Uterus (tissue), 4 donors: ENCODE results near the gene CASZ1. TPM values are rescaled to one million over a fixed set of nuclear protein-coding genes. Genes with fewer than 3 reads are reported as not detected.

Experiments
- DNase-seq, 2 donors: peaks; one replicate each; pipeline ENCODE4 v3.0.0-alpha.2; 2019 to 2020
- H3K27ac ChIP-seq, 2 donors: fragments of 200-600 bp; sonication (generic); 1 replicate in 1 of 2; 2 replicates in 1 of 2; pipeline ENCODE4 v1.5.1; 2016 to 2018
- H3K27me3 ChIP-seq, 2 donors: fragments of 200-600 bp; sonication (generic); one replicate each; pipeline ENCODE4 v1.5.1; 2018 to 2019; ENCODE audit warnings: control low read depth in 1 of 2
- H3K36me3 ChIP-seq, 2 donors: fragments of 200-600 bp; sonication (generic); one replicate each; pipeline ENCODE4 v1.5.1; 2019; ENCODE audit warnings: control low read depth in 1 of 2
- H3K4me1 ChIP-seq, 2 donors: fragments of 200-600 bp; sonication (generic); one replicate each; pipeline ENCODE4 v1.5.1; 2018 to 2019; ENCODE audit warnings: control low read depth in 1 of 2
- H3K4me3 ChIP-seq, 2 donors: fragments of 200-600 bp; sonication (generic); 1 replicate in 1 of 2; 2 replicates in 1 of 2; pipeline ENCODE4 v1.5.1; 2018 to 2019; ENCODE audit warnings: mild to moderate bottlenecking in 1 of 2
- H3K9me3 ChIP-seq, 2 donors: fragments of 200-600 bp; sonication (generic); one replicate each; pipeline ENCODE4 v1.5.1; 2019; ENCODE audit warnings: control low read depth in 1 of 2
- POLR2A ChIP-seq, 2 donors: fragments of 450-650 bp; IDR thresholded peaks; one replicate each; pipeline ENCODE4 v1.6.1; 2016; ENCODE audit warnings: antibody characterized with exemption in 2 of 2, mild to moderate bottlenecking in 1 of 2, moderate library complexity in 1 of 2
- intact Hi-C: fragments of 100-400 bp; cut with DNase I; formaldehyde crosslinking; loops from one replicate; pipeline ENCODE4 v1.15.1; 2023; ENCODE audit warnings: low total_unique reads
- total RNA-seq, 4 donors: library from RNA; depleted of rRNA in 3 of 4; stranded (reverse); fragments of >200 nt in 3 of 4; gene quantifications; one replicate each; pipeline versions ENCODE4 v1.1.0 to v1.2.4, GENCODE V29; 2014 to 2023
- TF ChIP-seq, protein P1 (sequence below), 4 experiments: fragments of 200-600 bp in 2 of 4; fragments of 450-650 bp in 2 of 4; sonication (generic) in 2 of 4; IDR thresholded peaks; one replicate each; pipeline ENCODE4 v1.5.1; 2016 to 2019; ENCODE audit warnings: antibody characterized with exemption in 4 of 4, mild to moderate bottlenecking in 2 of 4, moderate library complexity in 1 of 4
- donor health status: DM: yes; HTN: yes; CAD: no.

CASZ1 gene
- total RNA-seq, 4 donors from 2014 or later, result 0.59 to 49.2 (median 3.9) TPM

DNA sequence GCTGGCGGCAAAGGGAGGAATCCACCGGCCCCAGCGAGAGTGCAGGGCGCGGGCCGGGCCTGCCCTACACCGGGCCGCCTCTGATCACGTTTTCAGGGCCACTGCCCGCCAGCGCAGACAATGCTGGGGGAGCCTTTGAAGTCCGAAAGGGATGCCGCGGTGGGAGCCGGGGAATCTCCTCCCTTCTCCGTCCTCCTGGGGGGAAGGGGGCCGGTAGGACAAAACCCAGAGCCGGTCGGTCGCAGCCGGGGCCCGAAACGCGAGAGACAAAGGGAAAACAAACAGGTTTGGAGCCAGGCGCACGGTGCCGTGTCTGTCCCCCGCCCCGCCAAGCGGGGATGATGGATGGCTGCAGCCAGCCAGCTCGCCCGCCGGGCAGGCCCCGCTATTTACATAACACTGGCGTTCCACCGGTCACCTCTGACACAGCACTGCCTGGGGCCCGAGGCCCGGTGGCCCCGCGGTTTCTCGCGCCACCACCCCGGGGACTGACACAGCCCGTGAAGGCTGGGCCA is 92.0 kb downstream of the CASZ1 start:
- intact Hi-C loops, result no loop called here
- no peak overlapping the region for H3K27ac ChIP-seq
- no peak overlapping the region for H3K4me3 ChIP-seq
- no peaks in the 10 kb centered on the region for H3K27me3 ChIP-seq
- no peaks in the 10 kb centered on the region for H3K4me1 ChIP-seq
- H3K36me3 ChIP-seq, result no peaks in the 10 kb centered on the region
- no peaks in the 10 kb centered on the region for H3K9me3 ChIP-seq
- DNase-seq, result no peak
- TF ChIP-seq, protein P1, sequence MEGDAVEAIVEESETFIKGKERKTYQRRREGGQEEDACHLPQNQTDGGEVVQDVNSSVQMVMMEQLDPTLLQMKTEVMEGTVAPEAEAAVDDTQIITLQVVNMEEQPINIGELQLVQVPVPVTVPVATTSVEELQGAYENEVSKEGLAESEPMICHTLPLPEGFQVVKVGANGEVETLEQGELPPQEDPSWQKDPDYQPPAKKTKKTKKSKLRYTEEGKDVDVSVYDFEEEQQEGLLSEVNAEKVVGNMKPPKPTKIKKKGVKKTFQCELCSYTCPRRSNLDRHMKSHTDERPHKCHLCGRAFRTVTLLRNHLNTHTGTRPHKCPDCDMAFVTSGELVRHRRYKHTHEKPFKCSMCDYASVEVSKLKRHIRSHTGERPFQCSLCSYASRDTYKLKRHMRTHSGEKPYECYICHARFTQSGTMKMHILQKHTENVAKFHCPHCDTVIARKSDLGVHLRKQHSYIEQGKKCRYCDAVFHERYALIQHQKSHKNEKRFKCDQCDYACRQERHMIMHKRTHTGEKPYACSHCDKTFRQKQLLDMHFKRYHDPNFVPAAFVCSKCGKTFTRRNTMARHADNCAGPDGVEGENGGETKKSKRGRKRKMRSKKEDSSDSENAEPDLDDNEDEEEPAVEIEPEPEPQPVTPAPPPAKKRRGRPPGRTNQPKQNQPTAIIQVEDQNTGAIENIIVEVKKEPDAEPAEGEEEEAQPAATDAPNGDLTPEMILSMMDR (IDR thresholded peaks at IDR 0.05), result no peak
- TF ChIP-seq POLR2A (IDR thresholded peaks at IDR 0.05), result no peak

DNA sequence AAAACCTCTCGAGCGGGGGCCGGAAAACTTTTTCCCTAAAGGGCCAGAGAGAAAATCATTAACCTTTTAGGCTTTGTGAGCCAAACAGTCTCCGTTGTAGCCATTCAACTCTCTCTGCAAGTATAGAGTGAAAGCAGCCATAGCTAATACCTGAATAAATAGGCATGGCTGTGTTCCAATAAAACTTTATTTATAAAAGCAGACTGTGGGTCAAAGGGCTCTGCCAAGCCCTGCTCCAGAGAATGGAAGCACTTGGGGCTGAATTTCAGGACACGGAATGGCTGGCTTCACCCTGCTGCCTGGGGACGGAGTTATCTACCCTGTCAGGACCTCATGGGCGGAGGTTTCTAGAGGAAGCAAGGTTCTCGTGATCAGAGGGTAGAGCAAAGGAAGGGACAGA is 92.7 kb downstream of the CASZ1 start:
- DNase-seq, result no peak
- TF ChIP-seq, protein P1 (IDR thresholded peaks at IDR 0.05), result no peak
- no peak for TF ChIP-seq POLR2A (IDR thresholded peaks at IDR 0.05)
- H3K27ac ChIP-seq, result no peak overlapping the region
- no peaks in the 10 kb centered on the region for H3K9me3 ChIP-seq
- intact Hi-C loops, result no loop called here
- no peak overlapping the region for H3K4me3 ChIP-seq
- H3K4me1 ChIP-seq, result no peaks in the 10 kb centered on the region
- H3K27me3 ChIP-seq, result no peaks in the 10 kb centered on the region
- no peaks in the 10 kb centered on the region for H3K36me3 ChIP-seq

DNA sequence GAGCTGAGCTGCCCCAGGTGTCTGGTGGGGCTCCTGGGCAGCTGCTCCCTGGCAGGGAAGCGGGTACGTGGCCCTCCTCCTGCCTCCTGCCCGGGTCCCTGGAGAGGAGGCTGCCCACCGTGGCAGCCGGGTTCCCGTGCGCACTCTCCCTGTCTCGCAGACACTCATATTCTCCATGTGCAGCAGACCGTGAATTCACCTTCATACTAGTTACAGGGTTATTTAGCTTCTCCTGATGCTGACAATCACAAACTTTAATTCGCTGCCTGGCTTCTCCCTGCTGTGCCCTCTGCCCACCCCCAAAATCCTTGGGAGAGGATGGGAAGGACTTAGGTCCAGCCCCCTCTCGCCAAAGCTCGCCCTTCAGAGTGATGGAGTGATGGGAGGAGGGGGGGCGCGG is 95.3 kb downstream of the CASZ1 start:
- TF ChIP-seq POLR2A (IDR thresholded peaks at IDR 0.05), result no peak
- TF ChIP-seq, protein P1 (IDR thresholded peaks at IDR 0.05), result no peak
- H3K4me1 ChIP-seq, result peaks cover 0 to 2% of the 10 kb centered on the region in 2 donors

DNA sequence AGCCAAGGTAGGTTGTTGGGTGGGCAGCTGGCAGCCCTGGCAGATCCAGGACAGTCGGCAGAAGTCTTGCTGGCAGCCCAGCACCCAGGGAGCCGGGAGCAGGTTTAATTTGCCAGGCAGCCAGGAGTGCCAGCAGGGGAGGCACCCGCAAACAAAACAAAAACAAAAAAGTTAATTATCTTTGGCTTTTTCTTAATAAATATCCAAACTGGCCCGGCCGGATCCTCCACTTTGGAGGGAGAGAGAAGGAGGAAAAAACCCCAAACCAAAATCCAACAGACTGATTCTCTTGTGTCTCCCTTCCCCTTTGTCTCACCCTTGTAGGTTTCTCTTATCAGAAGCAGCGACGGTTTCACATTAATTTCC is 97.0 kb downstream of the CASZ1 start:
- Histone ChIP-seq H3K4me1 (peaks cover 0 to 9% of the 10 kb centered on the region in 2 donors), H3K27me3 (no peaks in the 10 kb centered on the region), H3K36me3 (no peaks in the 10 kb centered on the region), H3K4me3 (no peak overlapping the region), H3K9me3 (no peaks in the 10 kb centered on the region), H3K27ac (peak overlapping the region in 1 of 2 donors; percentile 34)
- intact Hi-C loops, result no loop called here
- TF ChIP-seq, protein P1 (IDR thresholded peaks at IDR 0.05), result no peak
- no peak for TF ChIP-seq POLR2A (IDR thresholded peaks at IDR 0.05)
- DNase-seq, result no peak

More for the DNA sequence above, 95.3 kb downstream of the CASZ1 start:
- H3K36me3 ChIP-seq, result no peaks in the 10 kb centered on the region
- H3K27me3 ChIP-seq, result no peaks in the 10 kb centered on the region
- H3K27ac ChIP-seq, result no peak overlapping the region
- DNase-seq, result no peak
- intact Hi-C loops, result no loop called here
- H3K9me3 ChIP-seq, result no peaks in the 10 kb centered on the region
- H3K4me3 ChIP-seq, result no peak overlapping the region

DNA sequence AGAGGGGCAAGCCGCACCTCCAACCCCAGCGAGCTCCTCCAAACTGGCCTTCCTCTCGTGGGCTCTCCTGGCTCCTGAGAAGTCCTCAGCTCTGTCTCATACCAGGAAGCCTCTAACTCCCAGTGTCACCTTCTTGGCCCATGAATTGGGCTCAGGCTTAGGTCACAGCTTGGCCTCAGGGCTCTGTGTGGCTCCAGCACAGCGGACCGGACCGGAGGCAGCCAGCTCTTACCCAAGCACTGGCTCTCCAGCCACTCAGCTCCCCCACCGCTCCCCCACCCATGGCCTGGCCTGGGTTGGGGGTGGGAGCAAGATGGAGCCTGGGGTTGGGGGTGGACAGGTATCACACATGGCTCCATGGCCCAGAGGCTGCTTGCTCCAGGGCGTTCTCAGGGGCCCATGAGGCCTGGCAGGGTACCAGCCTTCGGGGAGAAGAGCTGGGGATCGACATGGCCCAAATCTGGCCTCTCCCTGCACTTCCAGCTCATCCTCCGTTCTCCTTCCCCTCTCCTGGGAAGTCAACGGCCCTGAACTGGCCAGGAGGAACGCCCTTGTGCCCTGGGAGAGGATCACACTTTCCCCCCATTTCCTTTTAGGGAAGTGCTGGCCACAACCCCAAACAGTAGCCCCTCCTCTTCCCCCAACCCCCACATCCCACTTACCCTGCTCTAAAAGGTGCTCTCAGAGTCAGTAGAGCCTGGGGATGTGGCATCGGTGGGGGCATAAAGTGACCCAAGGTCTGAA is 97.5 kb downstream of the CASZ1 start:
- no peak overlapping the region for H3K4me3 ChIP-seq
- intact Hi-C loops, result no loop called here
- H3K27ac ChIP-seq, result peak overlapping the region in 1 of 2 donors; percentile 34

More for the DNA sequence above, 97.5 kb downstream of the CASZ1 start:
- H3K27me3 ChIP-seq, result no peaks in the 10 kb centered on the region
- DNase-seq, result no peak
- H3K4me1 ChIP-seq, result peaks cover 0 to 9% of the 10 kb centered on the region in 2 donors
- H3K36me3 ChIP-seq, result no peaks in the 10 kb centered on the region
- H3K9me3 ChIP-seq, result no peaks in the 10 kb centered on the region
- TF ChIP-seq, protein P1 (IDR thresholded peaks at IDR 0.05), result no peak
- no peak for TF ChIP-seq POLR2A (IDR thresholded peaks at IDR 0.05)
